WTC11 (cell line): ENCODE data around the gene WDCP. TPM values are rescaled to one million over a fixed set of nuclear protein-coding genes. Genes with fewer than 3 reads are reported as not detected.

Experiments used
- ATF1 ChIP-seq: sonication (generic); formaldehyde crosslinking; IDR thresholded peaks from 2 replicates; pipeline ENCODE4 v1.8.1; 2023; ENCODE audit warnings: mild to moderate bottlenecking, moderate library complexity, missing genetic modification reagents
- CREB1 ChIP-seq: sonication (generic); formaldehyde crosslinking; IDR thresholded peaks from 2 replicates; pipeline ENCODE4 v1.8.0; 2023; ENCODE audit warnings: mild to moderate bottlenecking, missing genetic modification reagents
- EMX1 ChIP-seq: fragments of 250-450 bp; sonication (Bioruptor Pico); IDR thresholded peaks from 2 replicates; pipeline ENCODE4 v1.8.0; 2021; ENCODE audit warnings: mild to moderate bottlenecking
- FOXJ3 ChIP-seq: sonication (generic); formaldehyde crosslinking; IDR thresholded peaks from 2 replicates; pipeline ENCODE4 v1.9.0; 2021; ENCODE audit warnings: missing genetic modification reagents, mild to moderate bottlenecking, borderline replicate concordance
- GTF2I ChIP-seq: fragments of 250-450 bp; sonication (Bioruptor Pico); conservative IDR thresholded peaks from 2 replicates; pipeline ENCODE4 v1.4.0; 2021; ENCODE audit warnings: mild to moderate bottlenecking
- HMGA2 ChIP-seq: fragments of 250-450 bp; sonication (Bioruptor Pico); IDR thresholded peaks from 2 replicates; pipeline ENCODE4 v1.4.0; 2021; ENCODE audit warnings: mild to moderate bottlenecking, moderate library complexity
- MXD4 ChIP-seq: fragments of 250-450 bp; sonication (Bioruptor Pico); IDR thresholded peaks from 2 replicates; pipeline ENCODE4 v1.8.0; 2021; ENCODE audit warnings: mild to moderate bottlenecking, moderate library complexity, borderline replicate concordance
- NFYB ChIP-seq: sonication (generic); formaldehyde crosslinking; conservative IDR thresholded peaks from 2 replicates; pipeline ENCODE4 v1.8.0; 2022; ENCODE audit warnings: low read depth, missing genetic modification reagents
- NR3C1 ChIP-seq: sonication (generic); formaldehyde crosslinking; conservative IDR thresholded peaks from 2 replicates; pipeline ENCODE4 v1.8.1; 2023; ENCODE audit warnings: low read depth, mild to moderate bottlenecking, missing genetic modification reagents
- RORB ChIP-seq: fragments of 250-450 bp; sonication (Bioruptor Pico); IDR thresholded peaks from 2 replicates; pipeline ENCODE4 v1.9.0; 2021; ENCODE audit warnings: mild to moderate bottlenecking
- SMAD4 ChIP-seq: sonication (generic); formaldehyde crosslinking; IDR thresholded peaks from 2 replicates; pipeline ENCODE4 v1.8.0; 2022; ENCODE audit warnings: mild to moderate bottlenecking, missing genetic modification reagents
- TEAD4 ChIP-seq: sonication (generic); formaldehyde crosslinking; IDR thresholded peaks from 2 replicates; pipeline ENCODE4 v1.8.0; 2022; ENCODE audit warnings: mild to moderate bottlenecking, missing genetic modification reagents
- TP53 ChIP-seq: sonication (generic); formaldehyde crosslinking; IDR thresholded peaks from 2 replicates; pipeline ENCODE4 v1.8.1; 2023; ENCODE audit warnings: mild to moderate bottlenecking, missing genetic modification reagents
- ZBTB21 ChIP-seq: sonication (generic); formaldehyde crosslinking; IDR thresholded peaks from 2 replicates; pipeline ENCODE4 v1.8.1; 2023; ENCODE audit warnings: mild to moderate bottlenecking, missing genetic modification reagents, borderline replicate concordance
- ZNF138 ChIP-seq: sonication (generic); formaldehyde crosslinking; conservative IDR thresholded peaks from 2 replicates; pipeline ENCODE4 v1.8.1; 2022; ENCODE audit warnings: mild to moderate bottlenecking, moderate library complexity, missing genetic modification reagents
- ZNF219 ChIP-seq: sonication (generic); formaldehyde crosslinking; IDR thresholded peaks from 2 replicates; pipeline ENCODE4 v1.8.0; 2023; ENCODE audit warnings: missing genetic modification reagents, mild to moderate bottlenecking, borderline replicate concordance
- ZNF396 ChIP-seq: fragments of 250-450 bp; sonication (Bioruptor Pico); IDR thresholded peaks from 2 replicates; pipeline ENCODE4 v1.8.0; 2021; ENCODE audit warnings: mild to moderate bottlenecking, moderate library complexity, borderline replicate concordance
- total RNA-seq: library from RNA; stranded (reverse); gene quantifications from 3 replicates; pipeline ENCODE4 v1.2.3, GENCODE V29; 2021
- TF ChIP-seq, protein P1 (sequence below): sonication (generic); formaldehyde crosslinking; IDR thresholded peaks from 2 replicates; pipeline ENCODE4 v1.8.1; 2022; ENCODE audit warnings: low read depth, mild to moderate bottlenecking, moderate library complexity, missing genetic modification reagents, borderline replicate concordance
- TF ChIP-seq, protein P2 (sequence below): sonication (generic); formaldehyde crosslinking; IDR thresholded peaks from 2 replicates; pipeline ENCODE4 v1.8.0; 2023; ENCODE audit warnings: missing genetic modification reagents
- TF ChIP-seq, protein P3 (sequence below): fragments of 250-450 bp; sonication (Bioruptor Pico); IDR thresholded peaks from 2 replicates; pipeline ENCODE4 v1.9.0; 2021; ENCODE audit warnings: mild to moderate bottlenecking
- TF ChIP-seq, protein P4 (sequence below): sonication (generic); formaldehyde crosslinking; IDR thresholded peaks from 2 replicates; pipeline ENCODE4 v1.8.0; 2022; ENCODE audit warnings: mild to moderate bottlenecking, missing genetic modification reagents
- TF ChIP-seq, protein P5 (sequence below): sonication (generic); formaldehyde crosslinking; IDR thresholded peaks from 2 replicates; pipeline ENCODE4 v1.8.0; 2022; ENCODE audit warnings: missing genetic modification reagents
- TF ChIP-seq, protein P6 (sequence below): fragments of 250-450 bp; sonication (Bioruptor Pico); IDR thresholded peaks from 2 replicates; pipeline ENCODE4 v2.1.2; 2022; ENCODE audit warnings: mild to moderate bottlenecking, moderate library complexity
- TF ChIP-seq, protein P7 (sequence below): sonication (generic); formaldehyde crosslinking; conservative IDR thresholded peaks from 2 replicates; pipeline ENCODE4 v1.8.1; 2022; ENCODE audit warnings: mild to moderate bottlenecking, missing genetic modification reagents
- TF ChIP-seq, protein P8 (sequence below): sonication (generic); formaldehyde crosslinking; IDR thresholded peaks from 2 replicates; pipeline ENCODE4 v1.8.1; 2023; ENCODE audit warnings: mild to moderate bottlenecking, moderate library complexity, missing genetic modification reagents
- TF ChIP-seq, protein P9 (sequence below): sonication (generic); formaldehyde crosslinking; IDR thresholded peaks from 2 replicates; pipeline ENCODE4 v1.8.1; 2022; ENCODE audit warnings: mild to moderate bottlenecking, moderate library complexity, missing genetic modification reagents
- TF ChIP-seq, protein P10 (sequence below): sonication (generic); formaldehyde crosslinking; IDR thresholded peaks from 2 replicates; pipeline ENCODE4 v1.8.0; 2022; ENCODE audit warnings: mild to moderate bottlenecking, missing genetic modification reagents

The WDCP gene
- total RNA-seq, 1 experiment from 2014 or later: 31.9 TPM

DNA sequence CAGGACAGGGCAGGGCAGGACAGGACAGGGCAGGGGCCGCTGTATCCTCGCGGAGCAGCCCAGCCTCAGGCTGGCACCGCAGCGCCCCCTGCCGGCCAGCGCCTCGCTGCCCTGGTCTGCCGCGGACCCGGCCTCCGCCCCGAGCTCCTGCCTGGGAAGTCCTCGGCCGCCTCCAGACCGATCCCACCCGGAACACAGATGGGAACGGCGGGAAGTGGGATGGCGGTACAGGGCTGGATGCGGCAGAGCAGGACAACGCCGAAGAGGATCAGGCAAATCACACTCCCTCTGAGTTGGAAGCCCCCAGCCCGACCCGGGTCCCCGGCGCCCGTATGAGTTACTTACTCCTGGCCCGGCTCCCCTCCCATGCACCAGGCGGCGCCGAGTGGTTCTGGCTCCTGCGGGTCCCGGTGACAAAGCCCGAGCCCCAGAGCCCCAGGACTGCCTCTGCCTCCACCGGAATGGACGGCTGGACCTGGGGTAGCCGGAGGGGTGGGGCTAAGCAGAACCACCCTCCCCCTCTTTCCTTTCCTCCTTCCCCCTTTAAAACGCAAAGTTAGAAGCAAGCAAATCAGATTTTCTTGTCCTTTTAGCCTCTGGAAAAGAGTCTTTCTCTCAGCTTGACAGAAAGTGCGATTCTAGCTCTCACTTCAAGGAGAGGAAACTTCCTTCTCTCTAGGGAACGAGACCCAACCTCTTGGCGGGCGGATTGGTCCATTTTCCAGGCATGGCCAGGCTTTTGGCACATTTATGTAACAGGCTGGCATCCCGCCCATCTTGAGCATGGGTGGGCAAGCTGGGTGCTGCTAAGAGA is 37.4 kb upstream of the WDCP start, which contains the start of gene TP53I3 (continued):
- TF ChIP-seq, protein P1, sequence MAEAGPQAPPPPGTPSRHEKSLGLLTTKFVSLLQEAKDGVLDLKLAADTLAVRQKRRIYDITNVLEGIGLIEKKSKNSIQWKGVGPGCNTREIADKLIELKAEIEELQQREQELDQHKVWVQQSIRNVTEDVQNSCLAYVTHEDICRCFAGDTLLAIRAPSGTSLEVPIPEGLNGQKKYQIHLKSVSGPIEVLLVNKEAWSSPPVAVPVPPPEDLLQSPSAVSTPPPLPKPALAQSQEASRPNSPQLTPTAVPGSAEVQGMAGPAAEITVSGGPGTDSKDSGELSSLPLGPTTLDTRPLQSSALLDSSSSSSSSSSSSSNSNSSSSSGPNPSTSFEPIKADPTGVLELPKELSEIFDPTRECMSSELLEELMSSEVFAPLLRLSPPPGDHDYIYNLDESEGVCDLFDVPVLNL (CRISPR knock-in tag): no peak
- TF ChIP-seq, protein P2, sequence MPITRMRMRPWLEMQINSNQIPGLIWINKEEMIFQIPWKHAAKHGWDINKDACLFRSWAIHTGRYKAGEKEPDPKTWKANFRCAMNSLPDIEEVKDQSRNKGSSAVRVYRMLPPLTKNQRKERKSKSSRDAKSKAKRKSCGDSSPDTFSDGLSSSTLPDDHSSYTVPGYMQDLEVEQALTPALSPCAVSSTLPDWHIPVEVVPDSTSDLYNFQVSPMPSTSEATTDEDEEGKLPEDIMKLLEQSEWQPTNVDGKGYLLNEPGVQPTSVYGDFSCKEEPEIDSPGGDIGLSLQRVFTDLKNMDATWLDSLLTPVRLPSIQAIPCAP (CRISPR knock-in tag): no peak
- TF ChIP-seq RORB (no peak), NFYB (CRISPR knock-in tag) (no peak), HMGA2 (CRISPR knock-in tag) (no peak), ZNF396 (CRISPR knock-in tag) (no peak), MXD4 (CRISPR knock-in tag) (no peak), NR3C1 (CRISPR knock-in tag) (no peak), ZBTB21 (no peak), EMX1 (CRISPR knock-in tag) (no peak), TP53 (CRISPR knock-in tag) (no peak), ATF1 (CRISPR knock-in tag) (peak; percentile 75; the same call in 1 of the 2 replicates), SMAD4 (CRISPR knock-in tag) (no peak), GTF2I (CRISPR knock-in tag) (no peak), FOXJ3 (CRISPR knock-in tag) (no peak), ZNF138 (no peak), ZNF219 (CRISPR knock-in tag) (no peak), CREB1 (no peak), TEAD4 (CRISPR knock-in tag) (no peak)
- TF ChIP-seq, protein P3, sequence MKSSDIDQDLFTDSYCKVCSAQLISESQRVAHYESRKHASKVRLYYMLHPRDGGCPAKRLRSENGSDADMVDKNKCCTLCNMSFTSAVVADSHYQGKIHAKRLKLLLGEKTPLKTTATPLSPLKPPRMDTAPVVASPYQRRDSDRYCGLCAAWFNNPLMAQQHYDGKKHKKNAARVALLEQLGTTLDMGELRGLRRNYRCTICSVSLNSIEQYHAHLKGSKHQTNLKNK (CRISPR knock-in tag): no peak
- TF ChIP-seq, protein P4, sequence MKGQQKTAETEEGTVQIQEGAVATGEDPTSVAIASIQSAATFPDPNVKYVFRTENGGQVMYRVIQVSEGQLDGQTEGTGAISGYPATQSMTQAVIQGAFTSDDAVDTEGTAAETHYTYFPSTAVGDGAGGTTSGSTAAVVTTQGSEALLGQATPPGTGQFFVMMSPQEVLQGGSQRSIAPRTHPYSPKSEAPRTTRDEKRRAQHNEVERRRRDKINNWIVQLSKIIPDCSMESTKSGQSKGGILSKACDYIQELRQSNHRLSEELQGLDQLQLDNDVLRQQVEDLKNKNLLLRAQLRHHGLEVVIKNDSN: 0 out of 2 replicates have a peak, but pooled peaks have one; percentile 40
- TF ChIP-seq, protein P5, sequence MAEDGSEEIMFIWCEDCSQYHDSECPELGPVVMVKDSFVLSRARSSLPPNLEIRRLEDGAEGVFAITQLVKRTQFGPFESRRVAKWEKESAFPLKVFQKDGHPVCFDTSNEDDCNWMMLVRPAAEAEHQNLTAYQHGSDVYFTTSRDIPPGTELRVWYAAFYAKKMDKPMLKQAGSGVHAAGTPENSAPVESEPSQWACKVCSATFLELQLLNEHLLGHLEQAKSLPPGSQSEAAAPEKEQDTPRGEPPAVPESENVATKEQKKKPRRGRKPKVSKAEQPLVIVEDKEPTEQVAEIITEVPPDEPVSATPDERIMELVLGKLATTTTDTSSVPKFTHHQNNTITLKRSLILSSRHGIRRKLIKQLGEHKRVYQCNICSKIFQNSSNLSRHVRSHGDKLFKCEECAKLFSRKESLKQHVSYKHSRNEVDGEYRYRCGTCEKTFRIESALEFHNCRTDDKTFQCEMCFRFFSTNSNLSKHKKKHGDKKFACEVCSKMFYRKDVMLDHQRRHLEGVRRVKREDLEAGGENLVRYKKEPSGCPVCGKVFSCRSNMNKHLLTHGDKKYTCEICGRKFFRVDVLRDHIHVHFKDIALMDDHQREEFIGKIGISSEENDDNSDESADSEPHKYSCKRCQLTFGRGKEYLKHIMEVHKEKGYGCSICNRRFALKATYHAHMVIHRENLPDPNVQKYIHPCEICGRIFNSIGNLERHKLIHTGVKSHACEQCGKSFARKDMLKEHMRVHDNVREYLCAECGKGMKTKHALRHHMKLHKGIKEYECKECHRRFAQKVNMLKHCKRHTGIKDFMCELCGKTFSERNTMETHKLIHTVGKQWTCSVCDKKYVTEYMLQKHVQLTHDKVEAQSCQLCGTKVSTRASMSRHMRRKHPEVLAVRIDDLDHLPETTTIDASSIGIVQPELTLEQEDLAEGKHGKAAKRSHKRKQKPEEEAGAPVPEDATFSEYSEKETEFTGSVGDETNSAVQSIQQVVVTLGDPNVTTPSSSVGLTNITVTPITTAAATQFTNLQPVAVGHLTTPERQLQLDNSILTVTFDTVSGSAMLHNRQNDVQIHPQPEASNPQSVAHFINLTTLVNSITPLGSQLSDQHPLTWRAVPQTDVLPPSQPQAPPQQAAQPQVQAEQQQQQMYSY: no peak
- TF ChIP-seq, protein P6, sequence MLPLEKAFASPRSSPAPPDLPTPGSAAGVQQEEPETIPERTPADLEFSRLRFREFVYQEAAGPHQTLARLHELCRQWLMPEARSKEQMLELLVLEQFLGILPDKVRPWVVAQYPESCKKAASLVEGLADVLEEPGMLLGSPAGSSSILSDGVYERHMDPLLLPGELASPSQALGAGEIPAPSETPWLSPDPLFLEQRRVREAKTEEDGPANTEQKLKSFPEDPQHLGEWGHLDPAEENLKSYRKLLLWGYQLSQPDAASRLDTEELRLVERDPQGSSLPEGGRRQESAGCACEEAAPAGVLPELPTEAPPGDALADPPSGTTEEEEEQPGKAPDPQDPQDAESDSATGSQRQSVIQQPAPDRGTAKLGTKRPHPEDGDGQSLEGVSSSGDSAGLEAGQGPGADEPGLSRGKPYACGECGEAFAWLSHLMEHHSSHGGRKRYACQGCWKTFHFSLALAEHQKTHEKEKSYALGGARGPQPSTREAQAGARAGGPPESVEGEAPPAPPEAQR: no peak
- TF ChIP-seq, protein P7, sequence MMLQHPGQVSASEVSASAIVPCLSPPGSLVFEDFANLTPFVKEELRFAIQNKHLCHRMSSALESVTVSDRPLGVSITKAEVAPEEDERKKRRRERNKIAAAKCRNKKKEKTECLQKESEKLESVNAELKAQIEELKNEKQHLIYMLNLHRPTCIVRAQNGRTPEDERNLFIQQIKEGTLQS (CRISPR knock-in tag): no peak
- TF ChIP-seq, protein P8, sequence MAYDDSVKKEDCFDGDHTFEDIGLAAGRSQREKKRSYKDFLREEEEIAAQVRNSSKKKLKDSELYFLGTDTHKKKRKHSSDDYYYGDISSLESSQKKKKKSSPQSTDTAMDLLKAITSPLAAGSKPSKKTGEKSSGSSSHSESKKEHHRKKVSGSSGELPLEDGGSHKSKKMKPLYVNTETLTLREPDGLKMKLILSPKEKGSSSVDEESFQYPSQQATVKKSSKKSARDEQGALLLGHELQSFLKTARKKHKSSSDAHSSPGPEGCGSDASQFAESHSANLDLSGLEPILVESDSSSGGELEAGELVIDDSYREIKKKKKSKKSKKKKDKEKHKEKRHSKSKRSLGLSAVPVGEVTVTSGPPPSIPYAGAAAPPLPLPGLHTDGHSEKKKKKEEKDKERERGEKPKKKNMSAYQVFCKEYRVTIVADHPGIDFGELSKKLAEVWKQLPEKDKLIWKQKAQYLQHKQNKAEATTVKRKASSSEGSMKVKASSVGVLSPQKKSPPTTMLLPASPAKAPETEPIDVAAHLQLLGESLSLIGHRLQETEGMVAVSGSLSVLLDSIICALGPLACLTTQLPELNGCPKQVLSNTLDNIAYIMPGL (CRISPR knock-in tag): peak; percentile 100
- TF ChIP-seq, protein P9, sequence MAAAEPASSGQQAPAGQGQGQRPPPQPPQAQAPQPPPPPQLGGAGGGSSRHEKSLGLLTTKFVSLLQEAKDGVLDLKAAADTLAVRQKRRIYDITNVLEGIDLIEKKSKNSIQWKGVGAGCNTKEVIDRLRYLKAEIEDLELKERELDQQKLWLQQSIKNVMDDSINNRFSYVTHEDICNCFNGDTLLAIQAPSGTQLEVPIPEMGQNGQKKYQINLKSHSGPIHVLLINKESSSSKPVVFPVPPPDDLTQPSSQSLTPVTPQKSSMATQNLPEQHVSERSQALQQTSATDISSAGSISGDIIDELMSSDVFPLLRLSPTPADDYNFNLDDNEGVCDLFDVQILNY (CRISPR knock-in tag): no peak
- TF ChIP-seq, protein P10, sequence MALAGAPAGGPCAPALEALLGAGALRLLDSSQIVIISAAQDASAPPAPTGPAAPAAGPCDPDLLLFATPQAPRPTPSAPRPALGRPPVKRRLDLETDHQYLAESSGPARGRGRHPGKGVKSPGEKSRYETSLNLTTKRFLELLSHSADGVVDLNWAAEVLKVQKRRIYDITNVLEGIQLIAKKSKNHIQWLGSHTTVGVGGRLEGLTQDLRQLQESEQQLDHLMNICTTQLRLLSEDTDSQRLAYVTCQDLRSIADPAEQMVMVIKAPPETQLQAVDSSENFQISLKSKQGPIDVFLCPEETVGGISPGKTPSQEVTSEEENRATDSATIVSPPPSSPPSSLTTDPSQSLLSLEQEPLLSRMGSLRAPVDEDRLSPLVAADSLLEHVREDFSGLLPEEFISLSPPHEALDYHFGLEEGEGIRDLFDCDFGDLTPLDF (CRISPR knock-in tag): 0 out of 2 replicates have a peak, but pooled peaks have one; percentile 36
